DOHH2 (cell line): Measurements from ENCODE around the gene JAML.

ENCODE experiments used
- EZH2phosphoT487 ChIP-seq: fragments of 200-600 bp; sonication (generic); IDR thresholded peaks from 2 replicates; pipeline ENCODE4 v1.6.1; 2017; ENCODE audit warnings: borderline replicate concordance, mild to moderate bottlenecking, antibody characterized with exemption, low read length, moderate library complexity, mixed read lengths
- TF ChIP-seq, protein P1 (sequence below): fragments of 200-600 bp; sonication (generic); IDR thresholded peaks from one replicate; pipeline ENCODE4 v1.5.1; 2014; ENCODE audit warnings: antibody characterized with exemption, mild to moderate bottlenecking, low read depth, low read length; ENCODE audit not compliant: poor library complexity, severe bottlenecking

GRCh38 chr11:118243161-118243560 lies 18.4 kb upstream of the JAML start:
- TF ChIP-seq, protein P1, sequence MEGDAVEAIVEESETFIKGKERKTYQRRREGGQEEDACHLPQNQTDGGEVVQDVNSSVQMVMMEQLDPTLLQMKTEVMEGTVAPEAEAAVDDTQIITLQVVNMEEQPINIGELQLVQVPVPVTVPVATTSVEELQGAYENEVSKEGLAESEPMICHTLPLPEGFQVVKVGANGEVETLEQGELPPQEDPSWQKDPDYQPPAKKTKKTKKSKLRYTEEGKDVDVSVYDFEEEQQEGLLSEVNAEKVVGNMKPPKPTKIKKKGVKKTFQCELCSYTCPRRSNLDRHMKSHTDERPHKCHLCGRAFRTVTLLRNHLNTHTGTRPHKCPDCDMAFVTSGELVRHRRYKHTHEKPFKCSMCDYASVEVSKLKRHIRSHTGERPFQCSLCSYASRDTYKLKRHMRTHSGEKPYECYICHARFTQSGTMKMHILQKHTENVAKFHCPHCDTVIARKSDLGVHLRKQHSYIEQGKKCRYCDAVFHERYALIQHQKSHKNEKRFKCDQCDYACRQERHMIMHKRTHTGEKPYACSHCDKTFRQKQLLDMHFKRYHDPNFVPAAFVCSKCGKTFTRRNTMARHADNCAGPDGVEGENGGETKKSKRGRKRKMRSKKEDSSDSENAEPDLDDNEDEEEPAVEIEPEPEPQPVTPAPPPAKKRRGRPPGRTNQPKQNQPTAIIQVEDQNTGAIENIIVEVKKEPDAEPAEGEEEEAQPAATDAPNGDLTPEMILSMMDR, result no peak
- TF ChIP-seq EZH2phosphoT487, result no peak
